Lower leg skin (tissue), 3 donors: Measurements from ENCODE around the gene CABLES1.

Experiments used
- POLR2A ChIP-seq, 2 donors: fragments of 450-650 bp; IDR thresholded peaks; one replicate each; pipeline ENCODE4 v1.6.1; 2016 to 2017; ENCODE audit warnings: antibody characterized with exemption in 2 of 2, mild to moderate bottlenecking in 1 of 2, moderate library complexity in 1 of 2
- TF ChIP-seq, protein P1 (sequence below), 3 donors: fragments of 450-650 bp; IDR thresholded peaks; one replicate each; pipeline ENCODE4 v1.5.1; 2016; ENCODE audit warnings: antibody characterized with exemption in 3 of 3, mild to moderate bottlenecking in 3 of 3, moderate library complexity in 2 of 3

DNA sequence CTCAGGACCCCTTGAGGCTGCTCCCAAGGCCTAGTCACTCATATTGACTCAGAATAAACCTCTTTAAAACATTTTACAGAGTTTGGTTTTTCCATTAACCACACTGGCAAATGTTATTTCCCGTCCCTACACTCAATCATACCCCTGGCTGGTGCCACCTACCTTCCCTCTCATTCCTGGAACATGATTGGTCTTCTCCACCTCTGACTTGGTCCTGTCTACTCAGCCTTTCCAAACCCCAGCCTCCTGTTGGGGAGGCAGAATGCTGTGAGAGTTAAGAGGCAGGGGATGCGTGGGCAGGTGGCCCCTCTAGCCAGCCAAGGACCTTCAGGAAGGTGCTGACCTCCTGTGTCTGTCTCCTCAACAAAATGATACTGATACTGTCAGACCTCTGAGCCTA lies 149.3 kb downstream of the CABLES1 start:
- TF ChIP-seq POLR2A (IDR thresholded peaks at IDR 0.05), result no peak
- TF ChIP-seq, protein P1, sequence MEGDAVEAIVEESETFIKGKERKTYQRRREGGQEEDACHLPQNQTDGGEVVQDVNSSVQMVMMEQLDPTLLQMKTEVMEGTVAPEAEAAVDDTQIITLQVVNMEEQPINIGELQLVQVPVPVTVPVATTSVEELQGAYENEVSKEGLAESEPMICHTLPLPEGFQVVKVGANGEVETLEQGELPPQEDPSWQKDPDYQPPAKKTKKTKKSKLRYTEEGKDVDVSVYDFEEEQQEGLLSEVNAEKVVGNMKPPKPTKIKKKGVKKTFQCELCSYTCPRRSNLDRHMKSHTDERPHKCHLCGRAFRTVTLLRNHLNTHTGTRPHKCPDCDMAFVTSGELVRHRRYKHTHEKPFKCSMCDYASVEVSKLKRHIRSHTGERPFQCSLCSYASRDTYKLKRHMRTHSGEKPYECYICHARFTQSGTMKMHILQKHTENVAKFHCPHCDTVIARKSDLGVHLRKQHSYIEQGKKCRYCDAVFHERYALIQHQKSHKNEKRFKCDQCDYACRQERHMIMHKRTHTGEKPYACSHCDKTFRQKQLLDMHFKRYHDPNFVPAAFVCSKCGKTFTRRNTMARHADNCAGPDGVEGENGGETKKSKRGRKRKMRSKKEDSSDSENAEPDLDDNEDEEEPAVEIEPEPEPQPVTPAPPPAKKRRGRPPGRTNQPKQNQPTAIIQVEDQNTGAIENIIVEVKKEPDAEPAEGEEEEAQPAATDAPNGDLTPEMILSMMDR (IDR thresholded peaks at IDR 0.05), result no peak
